Endothelial cell of umbilical vein (primary cell): Measurements from ENCODE around the gene NR2F2. TPM values are rescaled to one million over a fixed set of nuclear protein-coding genes. Genes with fewer than 3 reads are reported as not detected.

Source experiments
- BruUV-seq: library from RNA; stranded (reverse); fragments of 400-500 nt; replicated peaks from 2 replicates; lab custom pipeline; 2021; lab: Mats Ljungman, UMichigan
- CTCF ChIA-PET: fragments of 300-600, 350-600 bp; sonication (Branson Sonifier 250); formaldehyde crosslinking; loops from one replicate; lab custom pipeline; 2021; ENCODE audit warnings: antibody characterized with exemption, inconsistent platforms; lab: Charles Lee
- POLR2A ChIA-PET: fragments of 300-600, 350-600 bp; sonication (Branson Sonifier 250); formaldehyde crosslinking; loops from one replicate; lab custom pipeline; 2021; ENCODE audit warnings: antibody characterized with exemption, inconsistent platforms; lab: Charles Lee
- DNase-seq: peaks from one replicate; pipeline ENCODE4 v3.0.0-alpha.2; 2011; ENCODE audit warnings: low read depth, low spot score
- FAIRE-seq: peaks from 2 replicates; lab custom pipeline; 2011; peaks lifted over from hg19 to GRCh38; lab: Jason Lieb, UNC
- H2AFZ ChIP-seq: 2 replicates; pipeline ENCODE4 v1.6.0; 2012; ENCODE audit warnings: low read depth, low read length, control low read depth, inconsistent platforms
- H3K27ac ChIP-seq: 2 replicates; pipeline ENCODE4 v1.5.1; 2011; ENCODE audit warnings: low read depth, mild to moderate bottlenecking, control low read depth, low read length, moderate library complexity; ENCODE audit not compliant: insufficient read depth
- H3K27me3 ChIP-seq, 2 experiments: 2 replicates each; pipeline versions ENCODE4 v1.6.0 to v1.6.1; 2011; ENCODE audit warnings: low read length in 2 of 2, mixed read lengths in 1 of 2; ENCODE audit not compliant: control insufficient read depth in 2 of 2, insufficient read depth in 2 of 2
- H3K36me3 ChIP-seq, 2 experiments: 2 replicates in 1 of 2; 3 replicates in 1 of 2; pipeline ENCODE4 v1.5.1; 2011; ENCODE audit warnings: low read length in 2 of 2, mild to moderate bottlenecking in 1 of 2, moderate library complexity in 1 of 2; ENCODE audit not compliant: control insufficient read depth in 2 of 2, insufficient read depth in 2 of 2; ENCODE audit errors: extremely low read depth in 1 of 2
- H3K4me1 ChIP-seq: 3 replicates; pipeline ENCODE4 v1.5.1; 2011; ENCODE audit warnings: mild to moderate bottlenecking, low read length; ENCODE audit not compliant: control insufficient read depth, insufficient read depth; ENCODE audit errors: extremely low read depth
- H3K4me2 ChIP-seq: 2 replicates; pipeline ENCODE4 v1.6.1; 2011; ENCODE audit warnings: low read length, control low read depth, mixed read lengths; ENCODE audit not compliant: insufficient read depth
- H3K4me3 ChIP-seq, 3 experiments: fragments of 200-600 bp in 1 of 3; sonication (generic), shearing (Covaris generic) in 1 of 3; replicated peaks in 1 of 3; 2 replicates each; pipeline ENCODE4 v1.5.1; 2011 to 2016; ENCODE audit warnings: control low read depth in 3 of 3, low read length in 3 of 3, mild to moderate bottlenecking in 2 of 3, inconsistent platforms in 1 of 3, low read depth in 1 of 3, moderate library complexity in 1 of 3; ENCODE audit not compliant: insufficient read depth in 1 of 3
- H3K79me2 ChIP-seq: 2 replicates; pipeline ENCODE4 v1.6.0; 2012; ENCODE audit warnings: low read length, inconsistent platforms; ENCODE audit not compliant: control insufficient read depth, insufficient read depth
- H3K9ac ChIP-seq: replicated peaks from 2 replicates; pipeline ENCODE3; 2011; ENCODE audit warnings: low read length, control low read depth; ENCODE audit not compliant: insufficient read depth; ENCODE audit errors: extremely low read depth
- H3K9me1 ChIP-seq: replicated peaks from 3 replicates; pipeline ENCODE4 v1.6.0; 2011; ENCODE audit warnings: mild to moderate bottlenecking, low read length; ENCODE audit not compliant: control insufficient read depth, insufficient read depth; ENCODE audit errors: extremely low read depth
- H3K9me3 ChIP-seq: replicated peaks from 2 replicates; pipeline ENCODE4 v1.5.1; 2012; ENCODE audit warnings: low read length, inconsistent platforms; ENCODE audit not compliant: control insufficient read depth, insufficient read depth
- H4K20me1 ChIP-seq: replicated peaks from 2 replicates; pipeline ENCODE3; 2011; ENCODE audit warnings: mild to moderate bottlenecking, low read length; ENCODE audit not compliant: control insufficient read depth, insufficient read depth; ENCODE audit errors: extremely low read depth
- CTCF ChIP-seq, 2 donors: IDR thresholded peaks; 1 replicate in 1 of 2; 2 replicates in 1 of 2; pipeline ENCODE4 v1.5.1; 2011; ENCODE audit warnings: low read length in 2 of 2, mild to moderate bottlenecking in 2 of 2, moderate library complexity in 2 of 2, control low read depth in 1 of 2, inconsistent platforms in 1 of 2, low read depth in 1 of 2; ENCODE audit not compliant: insufficient read depth in 1 of 2; ENCODE audit errors: extremely low read depth in 1 of 2
- EZH2 ChIP-seq: IDR thresholded peaks from 2 replicates; pipeline ENCODE4 v1.6.1; 2012; ENCODE audit warnings: borderline replicate concordance, low read depth, mild to moderate bottlenecking, moderate library complexity, low read length, inconsistent platforms; ENCODE audit not compliant: severe bottlenecking
- FOS ChIP-seq: IDR thresholded peaks from 2 replicates; pipeline ENCODE4 v1.6.1; 2011; ENCODE audit warnings: mild to moderate bottlenecking, low read length, moderate library complexity, borderline replicate concordance; ENCODE audit not compliant: insufficient read depth
- JUN ChIP-seq: IDR thresholded peaks from 2 replicates; pipeline ENCODE4 v1.6.1; 2011; ENCODE audit warnings: borderline replicate concordance, low read depth; ENCODE audit not compliant: insufficient read length, insufficient read depth
- MAX ChIP-seq: IDR thresholded peaks from 2 replicates; pipeline ENCODE4 v1.6.1; 2011; ENCODE audit not compliant: insufficient read depth, insufficient read length
- POLR2AphosphoS5 ChIP-seq: IDR thresholded peaks from 2 replicates; pipeline ENCODE4 v1.6.1; 2012; ENCODE audit warnings: low read depth, mild to moderate bottlenecking, control low read depth, low read length, moderate library complexity; ENCODE audit not compliant: insufficient read depth
- dilution Hi-C: fragments of 300-500 bp; cut with MboI; formaldehyde crosslinking; loops from one replicate; pipeline ENCODE4 v1.15.0; 2019; ENCODE audit warnings: low sequenced_read_pairs; ENCODE audit not compliant: extremely low pct_ligation_motif_present
- intact Hi-C: fragments of 100-400 bp; cut with micrococcal nuclease; formaldehyde crosslinking; loops from one replicate; pipeline ENCODE4 v1.10.0; 2022
- polyA plus RNA-seq, 4 experiments: library from polyadenylated mRNA; depleted of rRNA in 3 of 4; stranded (reverse) in 3 of 4; unstranded in 1 of 4; fragments of >200 nt; gene quantifications; 2 replicates each; pipeline versions ENCODE4 v1.2.1 to v1.2.3, GENCODE V29; 2011 to 2012; ENCODE audit warnings: missing spikeins in 1 of 4
- total RNA-seq: library from RNA; stranded (reverse); gene quantifications from 2 replicates; pipeline ENCODE4 v1.2.3, GENCODE V29; 2021

NR2F2 gene
- total and polyA plus RNA-seq, 2 donors (not counting 3 experiments of a cell fraction or from before 2014, with no cell fraction given), result 105 to 182 TPM

GRCh38 chr15:96338074-96338765 is 7.7 kb downstream of the NR2F2 start:
- no peak for FAIRE-seq
- Histone ChIP-seq H3K27ac (peak overlapping the region; percentile 89), H3K4me1 (peaks cover 14% of the 10 kb centered on the region), H4K20me1 (peaks cover 2% of the 10 kb centered on the region), H3K4me3 (peak overlapping the region; percentile 92 to 99 (median 99)), H3K79me2 (peaks cover 100% of the 10 kb centered on the region), H3K9me1 (no peaks in the 10 kb centered on the region), H3K9me3 (no peaks in the 10 kb centered on the region), H3K4me2 (peak overlapping the region; percentile 97), H3K36me3 (peaks cover 34 to 47% of the 10 kb centered on the region in 2 experiments), H3K27me3 (no peaks in the 10 kb centered on the region), H3K9ac (peak overlapping the region; percentile 87), H2AFZ (no peak overlapping the region)
- BruUV-seq, result TSS peak; percentile 20
- TF ChIP-seq CTCF (IDR thresholded peaks at IDR 0.05; ENCODE audit: extremely low read depth in 1 of 2, insufficient read depth in 1 of 2, low read depth in 1 of 2, low read length in 2 of 2) (no peak), EZH2 (no peak), MAX (no peak), FOS (no peak), POLR2AphosphoS5 (no peak), JUN (no peak)
- ChIA-PET POLR2A (interaction anchor here (0.6 to 2.8 kb wide), 3 partner anchors 11 to 125 kb away, joined by 4 to 13 read pairs (median 5); no protein-coding TSS in a partner anchor), CTCF (interaction anchor here (2.7 to 3.0 kb wide), 2 partner anchors 11 kb away, joined by 8 to 21 read pairs; no protein-coding TSS in a partner anchor)
- intact Hi-C loops (no loop called here), dilution Hi-C loops (loop anchor here (25.0 kb wide), 1 partner anchor 1026 kb away; no protein-coding TSS in a partner anchor)
- peak; percentile 38 for DNase-seq
